Kidney tubule cell (primary cell): Measurements from ENCODE around the gene ACMSD.

Experiments used
- DNase-seq: peaks from one replicate; pipeline ENCODE4 v3.0.0-alpha.2; 2018; ENCODE audit warnings: low spot score

ACMSD gene

GRCh38 chr2:134949981-134950708, 111.7 kb downstream of the ACMSD start:
- no peak for DNase-seq

GRCh38 chr2:134950886-134951285, 112.5 kb downstream of the ACMSD start:
- DNase-seq: no peak
